Upper lobe of left lung (tissue), 4 donors: ENCODE data around the gene LIX1.

ENCODE experiments used
- CTCF ChIP-seq, 6 experiments: fragments of 450-650 bp in 4 of 6; fragments of 200-600 bp in 2 of 6; sonication (generic) in 2 of 6; IDR thresholded peaks; one replicate each; pipeline ENCODE4 v1.5.1; 2016 to 2019; ENCODE audit warnings: antibody characterized with exemption in 6 of 6
- EP300 ChIP-seq, 4 donors: sonication (generic); formaldehyde crosslinking; IDR thresholded peaks; one replicate each; pipeline ENCODE4 v1.5.1; 2017; ENCODE audit warnings: antibody characterized with exemption in 4 of 4, control low read depth in 2 of 4
- POLR2A ChIP-seq, 4 donors: fragments of 450-650 bp; IDR thresholded peaks; one replicate each; pipeline ENCODE4 v1.5.1; 2016 to 2017; ENCODE audit warnings: antibody characterized with exemption in 4 of 4, mild to moderate bottlenecking in 2 of 4
- POLR2AphosphoS5 ChIP-seq, 2 donors: sonication (generic); formaldehyde crosslinking; IDR thresholded peaks; one replicate each; pipeline ENCODE4 v1.5.1; 2017; ENCODE audit warnings: antibody characterized with exemption in 2 of 2

DNA sequence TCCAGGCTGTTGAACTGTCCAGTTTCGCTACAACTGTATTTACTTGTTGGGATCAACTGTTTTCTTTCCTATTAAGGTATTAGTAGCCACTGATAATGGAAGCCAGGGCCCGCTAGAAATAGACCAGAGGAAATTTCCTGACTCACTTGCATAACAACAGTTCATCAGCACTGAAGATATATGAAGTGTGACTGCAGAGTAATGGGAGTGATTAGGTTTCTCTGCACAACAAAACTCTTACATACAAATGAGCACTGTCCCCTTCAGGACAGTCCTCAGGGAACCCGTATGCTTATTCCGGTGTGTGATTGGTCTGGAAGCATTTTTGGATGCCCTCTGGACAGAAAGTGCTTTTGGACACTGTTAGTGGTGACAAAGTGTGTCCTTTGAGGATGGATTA is 55.3 kb downstream of the LIX1 start:
- TF ChIP-seq CTCF (IDR thresholded peaks at IDR 0.05) (no peak), POLR2A (IDR thresholded peaks at IDR 0.05) (no peak), POLR2AphosphoS5 (IDR thresholded peaks at IDR 0.05) (no peak), EP300 (IDR thresholded peaks at IDR 0.05) (no peak)
